Breast epithelium (tissue), 4 donors: ENCODE data around the gene TNNT1. TPM values are rescaled to one million over a fixed set of nuclear protein-coding genes. Genes with fewer than 3 reads are reported as not detected.
A peak's percentile ranks its signal among the peaks of the same experiment; 100 is the strongest.

Experiments
- DNase-seq, 2 donors: peaks; one replicate each; pipeline ENCODE4 v3.0.0-alpha.2; 2019; ENCODE audit warnings: low spot score in 2 of 2
- H3K27ac ChIP-seq, 2 donors: fragments of 200-600 bp; sonication (generic) in 1 of 2; one replicate each; pipeline ENCODE4 v1.5.1; 2016 to 2019; ENCODE audit warnings: mild to moderate bottlenecking in 1 of 2
- H3K27me3 ChIP-seq, 2 donors: fragments of 200-600 bp; sonication (generic) in 1 of 2; one replicate each; pipeline versions ENCODE4 v1.5.1 to v1.6.0; 2017 to 2019; ENCODE audit warnings: control low read depth in 1 of 2, mild to moderate bottlenecking in 1 of 2
- H3K36me3 ChIP-seq: fragments of 200-600 bp; one replicate; pipeline ENCODE4 v1.5.1; 2019
- H3K4me1 ChIP-seq, 2 donors: fragments of 200-600 bp; sonication (generic); one replicate each; pipeline ENCODE4 v1.5.1; 2016 to 2019; ENCODE audit warnings: control low read depth in 1 of 2
- H3K4me3 ChIP-seq, 3 donors: fragments of 200-600 bp; sonication (generic); 1 replicate in 2 of 3; 2 replicates in 1 of 3; pipeline ENCODE4 v1.5.1; 2016 to 2019; ENCODE audit warnings: mild to moderate bottlenecking in 3 of 3, moderate library complexity in 2 of 3
- H3K9me3 ChIP-seq, 2 donors: fragments of 200-600 bp; sonication (generic) in 1 of 2; one replicate each; pipeline ENCODE4 v1.5.1; 2016 to 2019; ENCODE audit warnings: control low read depth in 1 of 2
- POLR2A ChIP-seq: fragments of 450-650 bp; IDR thresholded peaks from one replicate; pipeline ENCODE4 v1.6.1; 2016; ENCODE audit warnings: antibody characterized with exemption, mild to moderate bottlenecking, moderate library complexity
- POLR2AphosphoS5 ChIP-seq, 3 donors: sonication (generic); formaldehyde crosslinking; IDR thresholded peaks; one replicate each; pipeline ENCODE4 v1.6.1; 2017; ENCODE audit warnings: antibody characterized with exemption in 3 of 3
- intact Hi-C: fragments of 100-400 bp; cut with DNase I; formaldehyde crosslinking; loops from one replicate; pipeline ENCODE4 v1.15.1; 2023; ENCODE audit warnings: low total_unique reads
- total RNA-seq, 3 donors: library from RNA; depleted of rRNA; stranded (reverse); fragments of >200 nt; gene quantifications; one replicate each; pipeline ENCODE4 v1.1.0, GENCODE V29; 2016
- TF ChIP-seq, protein P1 (sequence below), 3 donors: fragments of 450-650 bp; IDR thresholded peaks; one replicate each; pipeline ENCODE4 v1.5.1; 2016 to 2017; ENCODE audit warnings: antibody characterized with exemption in 3 of 3, mild to moderate bottlenecking in 3 of 3, moderate library complexity in 3 of 3

The TNNT1 gene
- total RNA-seq, 3 donors from 2014 or later, result 3.7 to 7.2 TPM; not detected in 1

DNA sequence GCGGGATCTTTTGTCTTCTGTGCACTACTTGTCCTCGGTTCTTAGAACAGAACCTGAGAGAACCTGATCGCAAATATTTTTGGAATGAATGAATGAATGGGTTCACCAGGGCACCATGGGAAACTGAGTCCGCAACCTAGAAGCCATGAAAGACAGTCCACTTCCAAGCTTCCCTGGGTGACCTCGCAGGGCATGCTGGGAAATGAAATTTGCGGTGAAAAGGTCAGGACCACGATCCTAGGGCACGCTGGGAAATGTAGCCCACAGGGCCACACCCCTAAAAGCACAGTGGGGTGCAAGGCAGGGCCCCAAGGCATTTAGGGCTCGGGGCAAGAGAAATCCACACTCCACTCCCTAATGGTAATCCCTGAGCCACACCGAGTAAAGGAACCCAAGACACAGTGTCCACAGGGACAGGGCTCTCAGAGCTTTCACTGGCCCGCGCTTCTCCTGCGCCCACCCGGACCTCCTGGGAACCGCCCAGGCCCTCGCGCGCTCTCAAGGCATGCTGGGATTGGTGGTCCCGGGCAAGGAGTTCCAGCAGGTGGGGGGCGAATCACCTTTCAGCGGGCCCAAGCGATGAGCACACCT, 30.5 kb downstream of the TNNT1 start:
- Histone ChIP-seq H3K4me3 (peak overlapping the region; percentile 86 to 96 (median 93)), H3K27me3 (no peaks in the 10 kb centered on the region), H3K4me1 (peaks cover 0 to 18% of the 10 kb centered on the region in 2 donors), H3K36me3 (no peaks in the 10 kb centered on the region), H3K27ac (peak overlapping the region in 1 of 2 donors; percentile 96), H3K9me3 (no peaks in the 10 kb centered on the region)
- intact Hi-C loops, result no loop called here
- no peak for DNase-seq
- no peak for TF ChIP-seq POLR2AphosphoS5 (IDR thresholded peaks at IDR 0.05)
- TF ChIP-seq, protein P1, sequence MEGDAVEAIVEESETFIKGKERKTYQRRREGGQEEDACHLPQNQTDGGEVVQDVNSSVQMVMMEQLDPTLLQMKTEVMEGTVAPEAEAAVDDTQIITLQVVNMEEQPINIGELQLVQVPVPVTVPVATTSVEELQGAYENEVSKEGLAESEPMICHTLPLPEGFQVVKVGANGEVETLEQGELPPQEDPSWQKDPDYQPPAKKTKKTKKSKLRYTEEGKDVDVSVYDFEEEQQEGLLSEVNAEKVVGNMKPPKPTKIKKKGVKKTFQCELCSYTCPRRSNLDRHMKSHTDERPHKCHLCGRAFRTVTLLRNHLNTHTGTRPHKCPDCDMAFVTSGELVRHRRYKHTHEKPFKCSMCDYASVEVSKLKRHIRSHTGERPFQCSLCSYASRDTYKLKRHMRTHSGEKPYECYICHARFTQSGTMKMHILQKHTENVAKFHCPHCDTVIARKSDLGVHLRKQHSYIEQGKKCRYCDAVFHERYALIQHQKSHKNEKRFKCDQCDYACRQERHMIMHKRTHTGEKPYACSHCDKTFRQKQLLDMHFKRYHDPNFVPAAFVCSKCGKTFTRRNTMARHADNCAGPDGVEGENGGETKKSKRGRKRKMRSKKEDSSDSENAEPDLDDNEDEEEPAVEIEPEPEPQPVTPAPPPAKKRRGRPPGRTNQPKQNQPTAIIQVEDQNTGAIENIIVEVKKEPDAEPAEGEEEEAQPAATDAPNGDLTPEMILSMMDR (IDR thresholded peaks at IDR 0.05), result no peak
- no peak for TF ChIP-seq POLR2A

DNA sequence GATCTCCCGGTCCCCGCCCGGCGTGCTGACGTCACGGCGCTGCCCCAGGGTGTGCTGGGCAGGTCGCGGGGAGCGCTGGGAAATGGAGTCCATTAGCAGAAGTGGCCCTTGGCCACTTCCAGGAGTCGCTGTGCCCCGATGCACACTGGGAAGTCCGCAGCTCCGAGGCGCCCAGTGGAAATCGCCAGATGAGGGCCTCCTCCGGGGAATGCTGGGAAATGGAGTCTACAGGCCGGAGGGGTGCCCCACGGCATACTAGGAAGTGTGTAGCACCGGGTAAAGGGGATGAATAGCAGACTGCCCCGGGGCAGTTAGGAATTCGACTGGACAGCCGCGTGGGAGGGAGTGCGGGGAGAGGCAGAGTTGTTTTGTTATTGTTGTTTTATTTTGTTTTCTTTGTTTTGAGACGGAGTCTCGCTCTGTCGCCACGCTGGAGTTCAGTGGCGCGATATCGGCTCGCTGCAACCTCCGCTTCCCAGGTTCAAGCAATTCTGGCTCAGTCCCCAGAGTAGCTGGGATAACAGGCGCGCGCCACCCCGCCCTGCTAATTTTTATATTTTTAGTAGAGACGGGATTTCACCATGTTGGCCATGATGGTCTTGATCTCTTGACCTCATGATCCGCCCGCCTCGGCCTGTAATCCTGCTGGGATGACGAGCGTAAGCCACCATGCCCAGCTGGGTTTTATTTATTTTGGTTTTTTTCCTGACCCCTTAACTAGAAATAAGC, 31.2 kb downstream of the TNNT1 start:
- H3K4me3 ChIP-seq, result peak overlapping the region; percentile 86 to 96 (median 93)
- DNase-seq, result peak; percentile 96 to 97
- H3K4me1 ChIP-seq, result peaks cover 0 to 18% of the 10 kb centered on the region in 2 donors
- H3K27me3 ChIP-seq, result no peaks in the 10 kb centered on the region
- intact Hi-C loops, result no loop called here
- H3K36me3 ChIP-seq, result no peaks in the 10 kb centered on the region
- peak overlapping the region; percentile 90 to 96 for H3K27ac ChIP-seq
- TF ChIP-seq, protein P1 (IDR thresholded peaks at IDR 0.05), result peak in 2 of 3 donors; percentile 9 to 15
- TF ChIP-seq POLR2AphosphoS5 (IDR thresholded peaks at IDR 0.05) (peak; percentile 55 to 79 (median 77)), POLR2A (no peak)
- no peaks in the 10 kb centered on the region for H3K9me3 ChIP-seq

DNA sequence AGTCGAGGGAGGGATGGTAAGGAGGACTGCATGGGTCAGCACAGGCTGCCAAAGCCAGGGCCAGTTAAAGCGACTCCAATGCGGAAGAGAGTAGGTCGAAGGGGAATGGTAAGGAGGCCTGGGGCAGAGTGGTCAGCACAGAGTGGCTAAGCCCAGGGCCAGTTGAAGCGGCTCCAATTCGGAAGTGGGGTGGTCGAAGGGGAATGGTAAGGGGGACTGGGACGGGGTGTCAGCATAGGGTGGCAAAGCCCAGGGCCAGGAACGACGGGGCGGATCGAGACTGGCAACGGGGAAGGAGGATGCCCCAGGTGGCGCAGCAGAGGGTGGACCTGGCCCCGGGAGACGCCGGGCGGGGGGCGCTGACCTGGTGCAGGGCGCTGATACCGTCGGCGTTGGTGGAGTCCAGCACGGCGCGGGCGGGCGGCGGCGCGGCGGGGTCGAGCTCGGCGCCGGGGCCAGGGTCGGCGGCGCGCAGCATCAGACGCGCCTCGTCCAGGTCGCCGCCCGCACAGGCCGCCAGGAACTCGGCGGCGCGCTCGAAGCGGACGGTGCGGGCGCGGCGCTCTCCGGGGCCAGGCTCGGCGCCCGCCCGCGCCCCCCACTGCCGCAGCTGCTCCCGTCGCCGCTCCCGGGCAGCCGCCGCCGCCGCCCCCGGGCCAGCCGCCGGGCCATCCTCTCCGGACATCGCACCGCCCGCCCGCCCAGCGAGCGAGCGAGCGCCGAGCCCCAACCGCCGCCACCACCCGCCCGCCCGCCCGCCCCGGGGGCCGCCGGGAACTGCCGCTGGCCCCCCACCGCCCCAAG, 31.9 kb downstream of the TNNT1 start, which contains the start of gene PPP1R12C:
Gene PPP1R12C (minus strand): TSS at position 779 of the 804 bp plus-strand sequence. CDS start 94 bp downstream, at position 685.
- H3K27me3 ChIP-seq, result no peaks in the 10 kb centered on the region
- intact Hi-C loops, result no loop called here
- peaks cover 0 to 18% of the 10 kb centered on the region in 2 donors for H3K4me1 ChIP-seq
- H3K36me3 ChIP-seq, result no peaks in the 10 kb centered on the region
- peak within 1 kb of the TSS; percentile 86 to 96 (median 93) for H3K4me3 ChIP-seq
- DNase-seq, result peak in 1 of 2 donors; percentile 35
- H3K27ac ChIP-seq, result peak within 1 kb of the TSS; percentile 90 to 96
- TF ChIP-seq POLR2A (no peak), POLR2AphosphoS5 (IDR thresholded peaks at IDR 0.05) (no peak)
- TF ChIP-seq, protein P1 (IDR thresholded peaks at IDR 0.05), result no peak
- H3K9me3 ChIP-seq, result no peaks in the 10 kb centered on the region

DNA sequence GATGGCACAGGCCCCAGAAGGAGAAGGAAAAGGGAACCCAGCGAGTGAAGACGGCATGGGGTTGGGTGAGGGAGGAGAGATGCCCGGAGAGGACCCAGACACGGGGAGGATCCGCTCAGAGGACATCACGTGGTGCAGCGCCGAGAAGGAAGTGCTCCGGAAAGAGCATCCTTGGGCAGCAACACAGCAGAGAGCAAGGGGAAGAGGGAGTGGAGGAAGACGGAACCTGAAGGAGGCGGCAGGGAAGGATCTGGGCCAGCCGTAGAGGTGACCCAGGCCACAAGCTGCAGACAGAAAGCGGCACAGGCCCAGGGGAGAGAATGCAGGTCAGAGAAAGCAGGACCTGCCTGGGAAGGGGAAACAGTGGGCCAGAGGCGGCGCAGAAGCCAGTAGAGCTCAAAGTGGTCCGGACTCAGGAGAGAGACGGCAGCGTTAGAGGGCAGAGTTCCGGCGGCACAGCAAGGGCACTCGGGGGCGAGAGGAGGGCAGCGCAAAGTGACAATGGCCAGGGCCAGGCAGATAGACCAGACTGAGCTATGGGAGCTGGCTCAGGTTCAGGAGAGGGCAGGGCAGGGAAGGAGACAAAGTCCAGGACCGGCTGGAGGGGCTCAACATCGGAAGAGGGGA, 32.7 kb downstream of the TNNT1 start:
- Histone ChIP-seq H3K9me3 (no peaks in the 10 kb centered on the region), H3K27ac (peak overlapping the region; percentile 90 to 96), H3K36me3 (no peaks in the 10 kb centered on the region), H3K4me3 (peak overlapping the region; percentile 86 to 96 (median 93)), H3K27me3 (no peaks in the 10 kb centered on the region), H3K4me1 (peaks cover 0 to 18% of the 10 kb centered on the region in 2 donors)
- intact Hi-C loops, result no loop called here
- peak in 1 of 2 donors; percentile 44 for DNase-seq
- TF ChIP-seq POLR2A, result no peak
- TF ChIP-seq POLR2AphosphoS5 (IDR thresholded peaks at IDR 0.05), result peak in 1 of 3 donors; percentile 42

DNA sequence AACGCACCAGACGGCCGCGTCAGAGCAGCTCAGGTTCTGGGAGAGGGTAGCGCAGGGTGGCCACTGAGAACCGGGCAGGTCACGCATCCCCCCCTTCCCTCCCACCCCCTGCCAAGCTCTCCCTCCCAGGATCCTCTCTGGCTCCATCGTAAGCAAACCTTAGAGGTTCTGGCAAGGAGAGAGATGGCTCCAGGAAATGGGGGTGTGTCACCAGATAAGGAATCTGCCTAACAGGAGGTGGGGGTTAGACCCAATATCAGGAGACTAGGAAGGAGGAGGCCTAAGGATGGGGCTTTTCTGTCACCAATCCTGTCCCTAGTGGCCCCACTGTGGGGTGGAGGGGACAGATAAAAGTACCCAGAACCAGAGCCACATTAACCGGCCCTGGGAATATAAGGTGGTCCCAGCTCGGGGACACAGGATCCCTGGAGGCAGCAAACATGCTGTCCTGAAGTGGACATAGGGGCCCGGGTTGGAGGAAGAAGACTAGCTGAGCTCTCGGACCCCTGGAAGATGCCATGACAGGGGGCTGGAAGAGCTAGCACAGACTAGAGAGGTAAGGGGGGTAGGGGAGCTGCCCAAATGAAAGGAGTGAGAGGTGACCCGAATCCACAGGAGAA, 33.5 kb downstream of the TNNT1 start:
- no peak for DNase-seq
- Histone ChIP-seq H3K4me1 (peaks cover 0 to 18% of the 10 kb centered on the region in 2 donors), H3K27ac (peak overlapping the region; percentile 90 to 96), H3K4me3 (peak overlapping the region; percentile 86 to 96 (median 93)), H3K27me3 (no peaks in the 10 kb centered on the region), H3K36me3 (no peaks in the 10 kb centered on the region), H3K9me3 (no peaks in the 10 kb centered on the region)
- intact Hi-C loops, result no loop called here
- TF ChIP-seq POLR2A, result no peak
- no peak for TF ChIP-seq POLR2AphosphoS5 (IDR thresholded peaks at IDR 0.05)
- TF ChIP-seq, protein P1 (IDR thresholded peaks at IDR 0.05), result no peak
